GM19351 (cell line): ENCODE measurements around the gene RPL13.
A peak's percentile ranks its signal among the peaks of the same experiment; 100 is the strongest.

ENCODE experiments used
- ATAC-seq: cut with Tn5 transposase; IDR thresholded peaks from one replicate; pipeline ENCODE4 v1.9.1; 2021; ENCODE audit warnings: mild to moderate bottlenecking, moderate library complexity; ENCODE audit not compliant: unreplicated experiment

RPL13 gene

GRCh38 chr16:89560378-89561141, at the start of gene RPL13:
Gene RPL13, plus strand, starts transcription at chr16:89560682. Its CDS starts 278 bp downstream, at chr16:89560960.
- peak; percentile 85 for ATAC-seq

DNA sequence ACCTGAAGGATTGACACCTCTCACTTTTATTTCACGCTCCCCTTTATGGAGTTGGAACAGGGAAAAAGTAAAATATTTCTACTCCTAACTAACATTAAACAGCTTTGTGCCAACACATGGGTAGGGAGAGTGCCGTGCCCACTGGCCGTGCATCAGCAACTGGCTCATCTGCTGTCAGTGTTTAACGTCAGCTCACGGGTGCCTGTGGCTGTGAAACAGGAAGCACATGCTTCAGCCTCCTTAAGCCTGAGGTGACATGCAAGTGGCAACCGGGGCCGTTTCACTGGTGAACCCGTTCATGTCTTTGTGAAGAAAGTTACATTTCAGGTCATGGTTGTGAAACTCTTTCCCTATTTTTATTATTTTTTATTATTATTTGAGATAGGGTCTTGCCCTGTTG, 49.1 kb upstream of the RPL13 start:
- ATAC-seq, result no peak

GRCh38 chr16:89512453-89512852, 48.0 kb upstream of the RPL13 start:
- no peak for ATAC-seq

- no peak for ATAC-seq
These were observed 43.4 kb upstream of the RPL13 start for GRCh38 chr16:89517128-89517527.

- no peak for ATAC-seq
These were observed 40.6 kb upstream of the RPL13 start for GRCh38 chr16:89519881-89520280.

DNA sequence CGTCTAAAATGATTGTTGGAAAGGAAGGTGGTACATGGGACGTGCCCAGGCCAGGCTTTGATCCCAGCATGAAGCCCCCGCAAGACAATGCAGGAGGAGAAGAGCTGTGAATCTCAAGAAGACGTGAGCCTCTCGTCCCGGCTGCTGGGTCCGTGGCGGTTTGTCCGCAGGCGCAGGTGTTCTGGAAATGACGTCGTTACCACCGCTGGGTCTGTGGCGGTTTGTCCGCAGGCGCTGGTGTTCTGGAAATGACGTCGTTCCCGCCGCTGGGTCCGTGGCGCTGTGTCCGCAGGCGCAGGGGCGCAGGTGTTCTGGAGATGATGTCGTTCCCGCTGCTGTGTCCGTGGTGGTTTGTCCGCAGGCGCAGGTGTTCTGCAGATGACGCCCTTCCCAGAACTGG, 38.2 kb upstream of the RPL13 start:
- ATAC-seq, result no peak

DNA sequence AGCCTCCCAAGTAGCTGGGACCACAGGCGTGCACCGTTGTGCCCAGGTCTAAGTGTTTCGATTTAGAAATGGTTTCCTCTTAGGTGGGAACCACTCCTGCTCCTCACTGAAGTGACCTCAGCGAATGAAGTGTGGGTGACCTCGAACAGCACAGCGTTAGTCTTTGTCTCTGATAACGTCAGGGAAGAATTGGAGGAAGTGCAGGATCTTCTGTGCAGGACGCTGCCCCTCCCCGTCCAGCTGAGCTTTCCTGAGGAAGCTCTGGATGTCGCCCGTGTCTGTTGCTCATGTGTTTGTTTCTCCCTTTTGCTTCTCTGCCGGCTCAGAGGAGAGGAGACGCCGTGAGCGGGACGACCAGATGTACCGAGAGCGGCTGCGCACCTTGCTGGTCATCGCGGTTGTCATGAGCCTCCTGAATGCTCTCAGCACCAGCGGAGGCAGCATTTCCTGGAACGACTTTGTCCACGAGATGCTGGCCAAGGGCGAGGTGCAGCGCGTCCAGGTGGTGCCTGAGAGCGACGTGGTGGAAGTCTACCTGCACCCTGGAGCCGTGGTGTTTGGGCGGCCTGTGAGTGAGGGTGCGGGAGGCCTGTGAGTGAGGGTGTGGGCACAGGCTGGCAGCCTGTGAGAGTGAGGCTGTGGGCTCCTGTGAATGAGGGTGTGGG, 36.7 kb upstream of the RPL13 start:
- no peak for ATAC-seq

DNA sequence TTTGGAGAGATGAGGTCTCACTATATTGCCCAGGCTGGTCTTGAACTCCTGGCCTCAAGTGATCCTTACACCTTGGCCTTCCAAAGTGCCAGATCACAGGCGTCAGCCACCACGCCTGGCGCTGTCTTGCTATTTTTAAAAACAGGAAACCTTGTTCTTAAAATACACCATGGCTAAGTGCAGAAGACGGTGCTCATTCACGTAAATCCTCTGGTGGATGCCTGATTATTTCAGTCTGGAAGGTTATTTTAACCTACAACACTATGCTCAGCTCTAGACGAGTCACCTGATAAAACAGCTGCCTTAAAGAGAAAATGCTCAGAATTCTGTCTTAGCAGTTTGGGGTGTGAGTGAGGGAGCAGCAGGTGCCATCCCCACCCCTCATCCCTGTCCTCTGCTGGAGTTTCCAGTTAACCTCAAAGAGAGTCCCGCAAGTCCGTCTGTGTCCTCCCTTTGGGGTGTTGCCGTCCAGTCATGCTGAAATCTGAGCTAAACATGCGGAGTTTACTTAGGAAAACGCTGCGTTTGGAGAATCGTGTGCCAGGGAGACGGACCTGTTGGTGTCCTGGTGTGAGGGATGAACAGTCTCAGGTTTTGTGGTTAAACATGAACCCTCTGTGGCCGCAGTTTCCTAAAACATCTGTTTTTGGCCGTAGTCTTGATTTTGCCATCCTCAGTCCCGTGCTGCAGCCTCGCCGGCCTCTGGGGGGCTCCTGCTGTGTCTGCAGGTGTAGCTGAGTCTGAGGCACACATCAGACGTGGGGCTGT, 35.2 kb upstream of the RPL13 start:
- no peak for ATAC-seq

DNA sequence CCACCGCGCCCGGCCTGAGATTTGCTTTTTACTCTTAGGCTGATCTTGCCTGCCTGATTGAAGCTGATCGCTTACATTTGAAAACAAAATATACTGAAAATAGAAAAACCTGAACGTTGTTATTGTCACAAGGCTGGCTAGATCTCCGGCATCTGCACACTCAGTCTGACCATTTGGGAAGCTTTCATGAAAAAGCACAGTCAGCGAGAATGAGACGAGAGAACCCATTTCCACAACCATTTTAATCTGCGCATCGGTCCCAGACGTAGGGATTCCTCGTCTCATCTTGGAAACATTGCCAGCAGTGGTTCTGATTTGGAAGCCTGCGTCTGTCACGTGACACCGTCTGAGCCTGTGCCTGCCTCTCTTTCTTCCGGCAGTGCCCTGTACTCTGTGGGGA, 31.4 kb upstream of the RPL13 start:
- ATAC-seq, result no peak

- ATAC-seq, result no peak
These were observed 29.8 kb upstream of the RPL13 start for GRCh38 chr16:89530401-89531381.

DNA sequence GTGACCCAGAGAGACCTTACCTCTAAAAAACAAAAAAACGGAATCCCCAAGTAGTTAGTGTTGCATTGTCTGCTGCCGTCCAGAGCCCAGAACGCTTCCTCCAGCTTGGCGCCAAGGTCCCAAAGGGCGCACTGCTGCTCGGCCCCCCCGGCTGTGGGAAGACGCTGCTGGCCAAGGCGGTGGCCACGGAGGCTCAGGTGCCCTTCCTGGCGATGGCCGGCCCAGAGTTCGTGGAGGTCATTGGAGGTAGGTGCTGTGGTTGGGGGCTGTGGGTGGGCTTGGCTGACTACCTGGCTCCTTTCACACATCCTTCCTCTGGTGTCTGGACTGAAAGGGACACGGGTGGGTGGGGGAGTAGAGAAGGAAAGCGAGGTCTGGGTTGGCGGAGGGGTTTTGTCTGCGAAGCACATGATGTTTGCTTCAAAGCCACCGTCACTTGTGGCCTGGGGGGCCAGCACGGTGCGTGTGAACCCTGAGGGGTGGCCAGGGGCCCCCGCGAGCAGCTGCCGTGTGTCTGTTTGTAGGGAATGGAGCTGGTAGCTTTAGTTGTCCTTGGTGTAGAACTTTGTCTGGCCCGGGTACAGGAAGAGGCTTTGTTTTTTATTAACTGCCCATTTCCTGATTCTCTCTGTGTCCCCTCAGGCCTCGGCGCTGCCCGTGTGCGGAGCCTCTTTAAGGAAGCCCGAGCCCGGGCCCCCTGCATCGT, 28.5 kb upstream of the RPL13 start:
- no peak for ATAC-seq

DNA sequence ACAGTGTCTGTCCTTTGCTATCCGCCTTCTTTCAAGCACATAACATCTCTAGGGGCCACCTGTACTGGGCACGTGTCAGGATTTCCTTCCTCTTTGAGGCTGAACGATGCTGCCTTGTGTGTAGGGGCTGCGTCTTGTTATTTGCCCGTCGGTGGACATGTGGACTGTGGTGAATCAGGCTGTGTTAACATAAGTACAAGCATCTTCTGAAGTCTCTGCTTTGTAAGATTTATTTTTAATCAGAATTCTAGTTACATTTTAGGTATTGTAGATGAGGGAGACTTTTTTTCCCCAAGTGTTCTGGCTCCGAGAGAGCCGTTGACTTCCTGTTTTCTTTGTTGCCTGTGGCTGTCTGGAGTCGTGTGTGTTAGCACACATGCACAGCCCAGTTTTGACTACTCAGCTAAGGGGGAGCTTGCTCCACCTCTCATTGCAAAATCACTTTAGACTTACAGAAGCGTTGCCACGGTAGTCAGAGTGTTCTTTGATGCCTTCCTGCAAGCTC, 26.2 kb upstream of the RPL13 start:
- ATAC-seq, result no peak

DNA sequence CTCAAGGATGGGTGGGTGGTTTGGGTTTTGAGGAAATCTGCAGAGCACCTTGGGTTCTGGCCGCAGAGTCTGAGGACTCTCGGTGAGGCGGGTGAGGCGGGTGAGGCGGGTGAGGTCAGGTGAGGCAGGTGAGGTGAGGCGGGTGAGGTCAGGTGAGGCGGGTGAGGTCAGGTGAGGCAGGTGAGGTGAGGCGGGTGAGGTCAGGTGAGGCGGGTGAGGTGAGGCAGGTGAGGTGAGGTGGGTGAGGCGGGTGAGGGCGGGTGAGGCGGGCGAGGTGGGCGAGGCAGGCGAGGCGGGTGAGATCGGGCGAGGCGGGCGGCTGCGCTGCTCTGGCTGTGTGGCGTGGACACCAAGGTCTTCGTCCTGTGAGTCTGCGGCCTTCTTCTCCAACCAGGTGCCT, 24.1 kb upstream of the RPL13 start:
- no peak for ATAC-seq

- ATAC-seq, result no peak
These were observed 23.5 kb upstream of the RPL13 start for GRCh38 chr16:89536886-89537548.

DNA sequence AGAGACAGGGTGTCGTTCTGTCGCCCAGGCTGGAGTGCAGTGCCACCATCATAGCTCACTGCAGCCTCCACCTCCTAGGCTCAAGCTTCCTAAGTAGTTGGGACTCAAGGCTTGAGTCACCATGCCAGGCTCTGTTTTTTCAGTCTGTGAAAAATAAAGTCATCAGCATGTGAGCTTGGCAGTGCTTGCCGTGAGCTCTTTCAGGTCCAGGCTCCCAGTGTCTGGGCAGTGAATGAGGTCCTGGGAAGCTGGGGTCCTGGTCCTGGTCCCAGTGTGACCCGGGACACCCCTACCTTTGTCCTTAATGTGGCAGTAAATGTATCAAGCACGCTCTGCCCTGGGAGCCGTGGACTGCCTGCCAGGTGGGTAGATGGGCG, 22.9 kb upstream of the RPL13 start:
- no peak for ATAC-seq

- ATAC-seq, result no peak
These were observed 22.2 kb upstream of the RPL13 start for GRCh38 chr16:89538286-89538685.

DNA sequence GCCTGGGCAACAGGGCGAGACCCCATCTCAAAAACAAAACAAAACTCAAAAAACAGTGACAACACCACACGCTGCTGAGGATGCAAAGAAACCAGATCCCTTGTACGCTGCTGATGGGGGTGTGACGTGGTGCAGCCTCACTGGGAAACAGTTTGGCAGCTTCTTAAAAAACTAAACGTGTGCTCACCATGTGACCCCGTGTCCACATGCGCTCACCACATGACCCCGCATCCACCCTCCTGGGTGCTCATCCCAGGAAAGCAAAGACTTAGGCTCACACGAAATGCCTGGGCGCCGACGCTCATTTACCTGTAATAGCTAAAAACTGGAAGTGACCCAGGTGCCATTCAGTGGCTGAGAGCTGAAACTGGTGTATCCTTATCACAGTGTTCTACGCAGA, 19.9 kb upstream of the RPL13 start:
- ATAC-seq, result no peak

DNA sequence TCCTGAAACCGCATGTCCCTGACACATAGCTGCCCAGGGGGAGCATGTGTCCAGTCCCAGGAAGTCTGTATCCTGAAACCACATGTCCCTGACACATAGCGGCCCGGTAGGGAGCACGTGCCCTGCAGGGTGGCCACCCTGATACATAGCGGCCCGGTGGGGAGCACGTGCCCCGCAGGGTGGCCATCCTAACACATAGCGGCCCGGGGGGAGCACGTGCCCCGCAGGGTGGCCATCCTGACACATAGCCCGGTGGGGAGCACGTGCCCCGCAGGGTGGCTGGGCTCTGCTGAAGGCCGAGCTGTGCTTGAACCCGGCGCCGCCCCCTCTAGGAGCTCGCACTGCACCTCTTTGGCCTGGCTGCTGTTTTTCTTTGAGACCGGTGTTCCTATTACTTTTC, 18.7 kb upstream of the RPL13 start:
- no peak for ATAC-seq

GRCh38 chr16:89544113-89544512, 16.4 kb upstream of the RPL13 start:
- no peak for ATAC-seq

DNA sequence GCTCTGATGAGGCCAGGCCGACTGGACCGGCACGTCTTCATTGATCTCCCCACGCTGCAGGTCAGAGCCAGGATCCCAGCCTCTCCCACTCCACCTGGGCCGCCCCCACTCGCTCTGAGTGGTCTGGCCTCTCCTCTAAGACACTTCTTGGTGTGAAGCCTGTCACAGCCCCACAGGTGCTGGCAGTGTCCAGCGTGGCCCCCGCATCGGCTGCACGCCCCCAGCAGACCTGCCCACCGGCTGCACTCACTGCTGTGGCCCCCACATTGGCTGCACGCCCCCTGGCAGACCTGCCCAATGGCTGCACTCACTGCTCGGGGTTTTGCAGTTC, 15.8 kb upstream of the RPL13 start:
- no peak for ATAC-seq
